C4-2B (cell line): Measurements from ENCODE around the gene NIF3L1.

ENCODE experiments used
- ZFX ChIP-seq: fragments of 450-650 bp; IDR thresholded peaks from 2 replicates; pipeline ENCODE4 v1.6.1; 2017
- TF ChIP-seq, protein P1 (sequence below): fragments of 450-650 bp; conservative IDR thresholded peaks from 2 replicates; pipeline ENCODE4 v1.5.1; 2017; ENCODE audit warnings: mild to moderate bottlenecking

DNA sequence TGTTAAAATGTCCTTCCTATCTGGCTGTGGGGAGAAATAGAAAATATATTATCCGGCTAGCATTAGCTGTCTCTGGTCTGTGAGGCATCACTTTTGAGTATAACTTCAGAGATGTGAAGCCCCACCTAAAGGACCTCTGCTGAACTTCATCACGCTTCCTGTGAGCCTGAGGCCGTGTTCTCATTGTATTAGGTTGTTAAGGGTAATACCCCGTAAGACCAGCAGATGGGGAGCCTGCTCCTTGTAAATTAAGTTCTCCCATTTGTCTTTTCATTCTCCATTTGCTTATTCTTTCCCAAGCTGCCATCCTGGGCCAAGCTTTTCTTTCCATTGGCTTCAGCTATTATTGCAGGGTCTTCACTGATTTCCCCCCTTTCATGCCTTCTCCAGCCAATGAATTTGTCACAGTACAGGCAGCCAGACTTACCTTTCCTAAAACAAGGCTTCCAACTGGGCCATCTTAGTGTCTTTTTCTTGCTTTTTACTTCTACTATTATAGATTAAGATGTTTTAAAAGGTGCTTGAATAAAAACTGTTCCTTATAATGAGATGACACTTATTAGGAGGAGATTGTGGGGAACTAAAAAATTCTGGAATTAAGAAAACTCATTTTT lies 12.4 kb downstream of the NIF3L1 start:
- TF ChIP-seq, protein P1, sequence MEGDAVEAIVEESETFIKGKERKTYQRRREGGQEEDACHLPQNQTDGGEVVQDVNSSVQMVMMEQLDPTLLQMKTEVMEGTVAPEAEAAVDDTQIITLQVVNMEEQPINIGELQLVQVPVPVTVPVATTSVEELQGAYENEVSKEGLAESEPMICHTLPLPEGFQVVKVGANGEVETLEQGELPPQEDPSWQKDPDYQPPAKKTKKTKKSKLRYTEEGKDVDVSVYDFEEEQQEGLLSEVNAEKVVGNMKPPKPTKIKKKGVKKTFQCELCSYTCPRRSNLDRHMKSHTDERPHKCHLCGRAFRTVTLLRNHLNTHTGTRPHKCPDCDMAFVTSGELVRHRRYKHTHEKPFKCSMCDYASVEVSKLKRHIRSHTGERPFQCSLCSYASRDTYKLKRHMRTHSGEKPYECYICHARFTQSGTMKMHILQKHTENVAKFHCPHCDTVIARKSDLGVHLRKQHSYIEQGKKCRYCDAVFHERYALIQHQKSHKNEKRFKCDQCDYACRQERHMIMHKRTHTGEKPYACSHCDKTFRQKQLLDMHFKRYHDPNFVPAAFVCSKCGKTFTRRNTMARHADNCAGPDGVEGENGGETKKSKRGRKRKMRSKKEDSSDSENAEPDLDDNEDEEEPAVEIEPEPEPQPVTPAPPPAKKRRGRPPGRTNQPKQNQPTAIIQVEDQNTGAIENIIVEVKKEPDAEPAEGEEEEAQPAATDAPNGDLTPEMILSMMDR = peak; percentile 83
- TF ChIP-seq ZFX = no peak
